Esophagus (tissue), 2 donors: Measurements from ENCODE around the gene CACNG3. TPM values are rescaled to one million over a fixed set of nuclear protein-coding genes. Genes with fewer than 3 reads are reported as not detected.

Source experiments
- H3K27ac ChIP-seq, 2 donors: one replicate each; pipeline ENCODE4 v1.5.1; 2013; ENCODE audit warnings: low read depth in 2 of 2, mild to moderate bottlenecking in 2 of 2, inconsistent platforms in 1 of 2, low read length in 1 of 2, moderate library complexity in 1 of 2
- H3K27me3 ChIP-seq, 2 donors: one replicate each; pipeline ENCODE4 v1.6.1; 2013; ENCODE audit warnings: low read length in 2 of 2, control low read depth in 1 of 2, mild to moderate bottlenecking in 1 of 2; ENCODE audit not compliant: insufficient read depth in 2 of 2, control insufficient read depth in 1 of 2
- H3K36me3 ChIP-seq, 2 donors: one replicate each; pipeline ENCODE4 v1.6.1; 2013; ENCODE audit warnings: low read length in 1 of 2; ENCODE audit not compliant: control insufficient read depth in 2 of 2, insufficient read depth in 2 of 2
- H3K4me1 ChIP-seq, 2 donors: one replicate each; pipeline ENCODE4 v1.6.1; 2013; ENCODE audit warnings: low read length in 1 of 2; ENCODE audit not compliant: control insufficient read depth in 2 of 2, insufficient read depth in 2 of 2
- H3K4me3 ChIP-seq, 2 donors: one replicate each; pipeline ENCODE4 v1.5.1; 2013; ENCODE audit warnings: low read length in 2 of 2, mild to moderate bottlenecking in 2 of 2, low read depth in 1 of 2, moderate library complexity in 1 of 2
- H3K9me3 ChIP-seq, 2 donors: one replicate each; pipeline ENCODE4 v1.6.1; 2013; ENCODE audit warnings: mild to moderate bottlenecking in 2 of 2, low read depth in 1 of 2, low read length in 1 of 2, moderate library complexity in 1 of 2; ENCODE audit not compliant: control insufficient read depth in 2 of 2, insufficient read depth in 1 of 2
- WGBS, 2 donors: extraction: QIAGEN DNeasy Blood & Tissue Kit; methylation state at CpG; one replicate each; pipeline ENCODE4 v1.1.7; 2013; 5-methylcytosine and 5-hydroxymethylcytosine counted together
- polyA plus RNA-seq, 2 donors: library from polyadenylated mRNA; stranded (reverse); fragments of 200-250 nt; gene quantifications; one replicate each; pipeline ENCODE4 v1.2.3, GENCODE V29; 2013
- donor health status: healthy with polysubstance abuse.
- donor health status: Bipolar disorder and iron deficiency.

CACNG3 gene
- polyA plus RNA-seq, 2 donors, result not detected

DNA sequence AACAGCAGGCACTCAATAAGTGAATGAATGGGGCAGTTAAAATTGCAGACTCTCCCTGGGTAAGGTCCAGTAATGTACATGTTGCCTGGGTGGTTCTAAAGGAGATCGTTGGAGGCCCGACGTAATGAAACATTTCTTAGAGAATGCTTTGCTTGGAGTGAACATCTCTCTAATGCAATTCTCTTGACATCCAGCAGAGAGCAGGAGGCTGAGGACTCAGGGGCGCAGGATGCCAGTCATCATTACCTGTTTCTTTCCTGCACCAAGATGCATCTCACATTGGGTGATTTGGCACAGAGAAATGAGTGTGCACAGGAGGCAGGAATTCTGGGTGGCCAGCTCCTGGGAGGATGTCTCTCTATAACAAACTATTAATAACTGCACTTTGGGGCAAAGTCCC is 152.9 kb downstream of the CACNG3 start:
- H3K4me3 ChIP-seq, result no peak overlapping the region
- H3K27me3 ChIP-seq, result no peaks in the 10 kb centered on the region
- WGBS, 2 donors, result 67% methylated on average over 4 of the region's 4 CpGs
- no peaks in the 10 kb centered on the region for H3K4me1 ChIP-seq
- H3K36me3 ChIP-seq, result no peaks in the 10 kb centered on the region
- no peaks in the 10 kb centered on the region for H3K9me3 ChIP-seq
- no peak overlapping the region for H3K27ac ChIP-seq
